Natural killer cell treated with Interleukin-12 subunit alpha and Interleukin-12 subunit beta and Interleukin-15 and Interleukin-18, amount 100 ng/mL, for 72 hours (primary cell): ENCODE measurements around the gene H1-8. TPM values are rescaled to one million over a fixed set of nuclear protein-coding genes. Genes with fewer than 3 reads are reported as not detected.

Experiments used
- ATAC-seq, 2 donors: fragments of 150-1000 bp; cut with Tn5 transposase in 1 of 2; sonication (Bioruptor Pico), chemical (Tn5 transposase) in 1 of 2; 2 replicates each; pipeline ENCODE4 v1.10.0; 2021
- DNase-seq: peaks from one replicate; pipeline ENCODE4 v3.0.0; 2022; ENCODE audit warnings: low spot score
- H3K27ac Mint-ChIP-seq, 2 donors: 1 replicate in 1 of 2; 2 replicates in 1 of 2; pipeline ENCODE4 v1.8.0; 2022; ENCODE audit warnings: mixed read lengths in 2 of 2, mild to moderate bottlenecking in 1 of 2, moderate library complexity in 1 of 2
- H3K27me3 Mint-ChIP-seq, 2 donors: 1 replicate in 1 of 2; 2 replicates in 1 of 2; pipeline ENCODE4 v1.8.0; 2022; ENCODE audit warnings: mixed read lengths in 2 of 2
- H3K36me3 Mint-ChIP-seq: one replicate; pipeline ENCODE4 v1.8.0; 2022; ENCODE audit warnings: mixed read lengths
- H3K4me1 Mint-ChIP-seq, 2 donors: 1 replicate in 1 of 2; 2 replicates in 1 of 2; pipeline ENCODE4 v1.8.0; 2022; ENCODE audit warnings: low read depth in 2 of 2, mixed read lengths in 2 of 2, mild to moderate bottlenecking in 1 of 2
- H3K4me3 Mint-ChIP-seq: one replicate; pipeline ENCODE4 v1.8.0; 2022; ENCODE audit warnings: mixed read lengths
- H3K9me3 Mint-ChIP-seq: 2 replicates; pipeline ENCODE4 v1.8.0; 2022; ENCODE audit warnings: mixed read lengths
- total RNA-seq, 2 donors: library from RNA; stranded (reverse); gene quantifications; one replicate each; pipeline ENCODE4 v1.2.3, GENCODE V29; 2022

Gene H1-8
- total RNA-seq, 2 donors from 2014 or later = not detected

- no peaks in the 10 kb centered on the region for H3K27me3 Mint-ChIP-seq
- H3K9me3 Mint-ChIP-seq = no peaks in the 10 kb centered on the region
- DNase-seq (no peak), ATAC-seq (no peak)
- H3K4me3 Mint-ChIP-seq = no peak overlapping the region
- no peaks in the 10 kb centered on the region for H3K36me3 Mint-ChIP-seq
- H3K4me1 Mint-ChIP-seq = peaks cover 39 to 55% of the 10 kb centered on the region in 2 donors
- H3K27ac Mint-ChIP-seq = no peak overlapping the region
Measured at GRCh38 chr3:129571605-129572547, 28.9 kb downstream of the H1-8 start.

GRCh38 chr3:129572603-129573002, 29.6 kb downstream of the H1-8 start:
- no peaks in the 10 kb centered on the region for H3K9me3 Mint-ChIP-seq
- H3K4me1 Mint-ChIP-seq = peaks cover 38 to 54% of the 10 kb centered on the region in 2 donors
- ATAC-seq = no peak

GRCh38 chr3:129573493-129573892, 30.5 kb downstream of the H1-8 start:
- H3K27ac Mint-ChIP-seq = no peak overlapping the region
- no peaks in the 10 kb centered on the region for H3K27me3 Mint-ChIP-seq
- no peak overlapping the region for H3K4me3 Mint-ChIP-seq
- no peaks in the 10 kb centered on the region for H3K9me3 Mint-ChIP-seq
- H3K36me3 Mint-ChIP-seq = no peaks in the 10 kb centered on the region
- peaks cover 40 to 55% of the 10 kb centered on the region in 2 donors for H3K4me1 Mint-ChIP-seq
- DNase-seq = no peak
- ATAC-seq = no peak

More at GRCh38 chr3:129572603-129573002, 29.6 kb downstream of the H1-8 start:
- DNase-seq = no peak
- no peaks in the 10 kb centered on the region for H3K27me3 Mint-ChIP-seq
- H3K27ac Mint-ChIP-seq = no peak overlapping the region
- H3K4me3 Mint-ChIP-seq = no peak overlapping the region
- H3K36me3 Mint-ChIP-seq = no peaks in the 10 kb centered on the region

- Mint-ChIP-seq H3K4me1 (peaks cover 33 to 53% of the 10 kb centered on the region in 2 donors), H3K36me3 (no peaks in the 10 kb centered on the region), H3K9me3 (no peaks in the 10 kb centered on the region), H3K27me3 (no peaks in the 10 kb centered on the region), H3K27ac (no peak overlapping the region), H3K4me3 (no peak overlapping the region)
- ATAC-seq = no peak
- DNase-seq = no peak
Measured at GRCh38 chr3:129574206-129574605, 31.2 kb downstream of the H1-8 start.

GRCh38 chr3:129575233-129575996, 32.4 kb downstream of the H1-8 start:
- H3K9me3 Mint-ChIP-seq = no peaks in the 10 kb centered on the region
- no peaks in the 10 kb centered on the region for H3K36me3 Mint-ChIP-seq
- no peak overlapping the region for H3K27ac Mint-ChIP-seq
- peaks cover 23 to 47% of the 10 kb centered on the region in 2 donors for H3K4me1 Mint-ChIP-seq
- DNase-seq (no peak), ATAC-seq (no peak)
- no peak overlapping the region for H3K4me3 Mint-ChIP-seq
- H3K27me3 Mint-ChIP-seq = no peaks in the 10 kb centered on the region

- Mint-ChIP-seq H3K36me3 (no peaks in the 10 kb centered on the region), H3K4me1 (peaks cover 23 to 47% of the 10 kb centered on the region in 2 donors), H3K27ac (peak overlapping the region; percentile 59 to 73), H3K27me3 (no peaks in the 10 kb centered on the region), H3K9me3 (no peaks in the 10 kb centered on the region), H3K4me3 (peak overlapping the region; percentile 1)
- no peak for DNase-seq
- no peak for ATAC-seq
Measured at GRCh38 chr3:129575997-129576384, 33.0 kb downstream of the H1-8 start.

GRCh38 chr3:129576514-129577352, 33.8 kb downstream of the H1-8 start:
- ATAC-seq (peak; percentile 74 to 81), DNase-seq (no peak)
- H3K27me3 Mint-ChIP-seq = no peaks in the 10 kb centered on the region
- peak overlapping the region; percentile 30 for H3K4me3 Mint-ChIP-seq
- H3K4me1 Mint-ChIP-seq = peaks cover 23 to 47% of the 10 kb centered on the region in 2 donors
- H3K36me3 Mint-ChIP-seq = no peaks in the 10 kb centered on the region
- no peaks in the 10 kb centered on the region for H3K9me3 Mint-ChIP-seq
- peak overlapping the region; percentile 59 to 73 for H3K27ac Mint-ChIP-seq

GRCh38 chr3:129577366-129577765, 34.4 kb downstream of the H1-8 start:
- ATAC-seq (no peak), DNase-seq (no peak)
- Mint-ChIP-seq H3K27me3 (no peaks in the 10 kb centered on the region), H3K27ac (peak overlapping the region in 1 of 2 donors; percentile 59), H3K9me3 (no peaks in the 10 kb centered on the region), H3K4me3 (peak overlapping the region; percentile 52), H3K4me1 (peaks cover 19 to 42% of the 10 kb centered on the region in 2 donors), H3K36me3 (no peaks in the 10 kb centered on the region)

- Mint-ChIP-seq H3K27ac (no peak overlapping the region), H3K27me3 (no peaks in the 10 kb centered on the region), H3K4me1 (peaks cover 19 to 38% of the 10 kb centered on the region in 2 donors), H3K9me3 (no peaks in the 10 kb centered on the region), H3K36me3 (no peaks in the 10 kb centered on the region), H3K4me3 (peak overlapping the region; percentile 52)
- ATAC-seq (peak in 1 of 2 donors; percentile 31), DNase-seq (no peak)
Measured at GRCh38 chr3:129577925-129578786, 35.2 kb downstream of the H1-8 start.

GRCh38 chr3:129579991-129580390, 37.0 kb downstream of the H1-8 start:
- Mint-ChIP-seq H3K4me3 (no peak overlapping the region), H3K4me1 (peaks cover 19 to 36% of the 10 kb centered on the region in 2 donors), H3K27ac (no peak overlapping the region), H3K9me3 (no peaks in the 10 kb centered on the region), H3K27me3 (no peaks in the 10 kb centered on the region), H3K36me3 (no peaks in the 10 kb centered on the region)
- DNase-seq (no peak), ATAC-seq (no peak)

- H3K4me3 Mint-ChIP-seq = no peak overlapping the region
- no peaks in the 10 kb centered on the region for H3K36me3 Mint-ChIP-seq
- peaks cover 11 to 24% of the 10 kb centered on the region in 2 donors for H3K4me1 Mint-ChIP-seq
- no peak for DNase-seq
- ATAC-seq = no peak
- H3K27me3 Mint-ChIP-seq = no peaks in the 10 kb centered on the region
- no peaks in the 10 kb centered on the region for H3K9me3 Mint-ChIP-seq
- no peak overlapping the region for H3K27ac Mint-ChIP-seq
Measured at GRCh38 chr3:129581623-129582022, 38.6 kb downstream of the H1-8 start.

GRCh38 chr3:129582799-129583198, 39.8 kb downstream of the H1-8 start:
- Mint-ChIP-seq H3K4me1 (peaks cover 9 to 19% of the 10 kb centered on the region in 2 donors), H3K27me3 (no peaks in the 10 kb centered on the region), H3K27ac (no peak overlapping the region), H3K9me3 (no peaks in the 10 kb centered on the region), H3K36me3 (no peaks in the 10 kb centered on the region), H3K4me3 (no peak overlapping the region)
- no peak for ATAC-seq
- DNase-seq = no peak
